Measurements from ENCODE around the gene BDKRB2. TPM values are rescaled to one million over a fixed set of nuclear protein-coding genes. Genes with fewer than 3 reads are reported as not detected.

BDKRB2 gene
- total RNA-seq, 1 experiment from 2014 or later = 8.8 TPM

GRCh38 chr14:96251656-96252155, 47.1 kb downstream of the BDKRB2 start:
- Histone ChIP-seq H3K36me3 (peaks cover 4% of the 10 kb centered on the region), H3K9me3 (no peaks in the 10 kb centered on the region), H3K4me3 (no peak overlapping the region), H3K27me3 (no peaks in the 10 kb centered on the region)
- no peak for DNase-seq

- Histone ChIP-seq H3K27me3 (no peaks in the 10 kb centered on the region), H3K9me3 (no peaks in the 10 kb centered on the region), H3K4me3 (no peak overlapping the region), H3K36me3 (peaks cover 11% of the 10 kb centered on the region)
- DNase-seq = no peak
These were observed 47.8 kb downstream of the BDKRB2 start for GRCh38 chr14:96252323-96252998.

- peak; percentile 86 for DNase-seq
- Histone ChIP-seq H3K4me3 (no peak overlapping the region), H3K27me3 (no peaks in the 10 kb centered on the region), H3K36me3 (peaks cover 12% of the 10 kb centered on the region), H3K9me3 (no peaks in the 10 kb centered on the region)
These were observed 48.4 kb downstream of the BDKRB2 start for GRCh38 chr14:96252999-96253539.

- no peak for DNase-seq
- H3K36me3 ChIP-seq = peaks cover 26% of the 10 kb centered on the region
These were observed 50.0 kb downstream of the BDKRB2 start for GRCh38 chr14:96254687-96255086.

GRCh38 chr14:96255501-96256366, 51.1 kb downstream of the BDKRB2 start, which contains the start of gene BDKRB1:
TSS of gene BDKRB1 (plus strand) at chr14:96256210. CDS start at chr14:96263683, 7,473 bp downstream.
- no peaks in the 10 kb centered on the region for H3K27me3 ChIP-seq
- peaks cover 5% of the 10 kb centered on the region for H3K9me3 ChIP-seq
- peak within 1 kb of the TSS; percentile 54 for H3K4me3 ChIP-seq
- peaks cover 37% of the 10 kb centered on the region for H3K36me3 ChIP-seq
- DNase-seq = peak; percentile 73

More at GRCh38 chr14:96254687-96255086, 50.0 kb downstream of the BDKRB2 start:
- Histone ChIP-seq H3K27me3 (no peaks in the 10 kb centered on the region), H3K9me3 (peaks cover 5% of the 10 kb centered on the region), H3K4me3 (no peak overlapping the region)

- Histone ChIP-seq H3K4me3 (peak overlapping the region; percentile 54), H3K27me3 (no peaks in the 10 kb centered on the region), H3K9me3 (peaks cover 5% of the 10 kb centered on the region), H3K36me3 (peaks cover 43% of the 10 kb centered on the region)
- DNase-seq = no peak
These were observed 51.8 kb downstream of the BDKRB2 start for GRCh38 chr14:96256407-96256806.

- Histone ChIP-seq H3K27me3 (no peaks in the 10 kb centered on the region), H3K9me3 (peaks cover 5% of the 10 kb centered on the region), H3K36me3 (peaks cover 50% of the 10 kb centered on the region), H3K4me3 (peak overlapping the region; percentile 54)
- DNase-seq = no peak
These were observed 52.4 kb downstream of the BDKRB2 start for GRCh38 chr14:96257056-96257455.

- no peak for DNase-seq
- Histone ChIP-seq H3K4me3 (peak overlapping the region; percentile 54), H3K36me3 (peaks cover 56% of the 10 kb centered on the region)
These were observed 53.3 kb downstream of the BDKRB2 start for GRCh38 chr14:96257900-96258299.

GRCh38 chr14:96260341-96260821, 55.7 kb downstream of the BDKRB2 start:
- Histone ChIP-seq H3K4me3 (no peak overlapping the region), H3K27me3 (no peaks in the 10 kb centered on the region), H3K36me3 (peaks cover 81% of the 10 kb centered on the region), H3K9me3 (peaks cover 5% of the 10 kb centered on the region)
- no peak for DNase-seq

More at GRCh38 chr14:96257900-96258299, 53.3 kb downstream of the BDKRB2 start:
- Histone ChIP-seq H3K27me3 (no peaks in the 10 kb centered on the region), H3K9me3 (peaks cover 5% of the 10 kb centered on the region)

GRCh38 chr14:96261053-96261452, 56.4 kb downstream of the BDKRB2 start:
- no peaks in the 10 kb centered on the region for H3K27me3 ChIP-seq
- peaks cover 82% of the 10 kb centered on the region for H3K36me3 ChIP-seq
- H3K4me3 ChIP-seq = no peak overlapping the region
- H3K9me3 ChIP-seq = peaks cover 5% of the 10 kb centered on the region
- no peak for DNase-seq

- no peak for DNase-seq
- Histone ChIP-seq H3K4me3 (no peak overlapping the region), H3K36me3 (peaks cover 87% of the 10 kb centered on the region), H3K9me3 (peaks cover 5% of the 10 kb centered on the region), H3K27me3 (no peaks in the 10 kb centered on the region)
These were observed 57.4 kb downstream of the BDKRB2 start for GRCh38 chr14:96261772-96262655.

GRCh38 chr14:96263347-96264199, 58.9 kb downstream of the BDKRB2 start:
- H3K36me3 ChIP-seq = peaks cover 86% of the 10 kb centered on the region
- H3K27me3 ChIP-seq = no peaks in the 10 kb centered on the region
- H3K4me3 ChIP-seq = no peak overlapping the region
- peaks cover 5% of the 10 kb centered on the region for H3K9me3 ChIP-seq
- DNase-seq = no peak

GRCh38 chr14:96264200-96264553, 59.5 kb downstream of the BDKRB2 start:
- H3K9me3 ChIP-seq = peaks cover 3% of the 10 kb centered on the region
- no peak overlapping the region for H3K4me3 ChIP-seq
- no peak for DNase-seq
- H3K36me3 ChIP-seq = peaks cover 82% of the 10 kb centered on the region
- H3K27me3 ChIP-seq = no peaks in the 10 kb centered on the region

- H3K9me3 ChIP-seq = no peaks in the 10 kb centered on the region
- no peak overlapping the region for H3K4me3 ChIP-seq
- DNase-seq = no peak
- no peaks in the 10 kb centered on the region for H3K27me3 ChIP-seq
- H3K36me3 ChIP-seq = peaks cover 76% of the 10 kb centered on the region
These were observed 60.2 kb downstream of the BDKRB2 start for GRCh38 chr14:96264853-96265252.

GRCh38 chr14:96265383-96266095, 60.9 kb downstream of the BDKRB2 start:
- Histone ChIP-seq H3K9me3 (no peaks in the 10 kb centered on the region), H3K4me3 (no peak overlapping the region), H3K27me3 (no peaks in the 10 kb centered on the region), H3K36me3 (peaks cover 69% of the 10 kb centered on the region)
- no peak for DNase-seq
